ENCODE data around the gene ELL.

Gene ELL

GRCh38 chr19:18431351-18432197, 90.3 kb downstream of the ELL start:
- no peak overlapping the region for H3K4me3 ChIP-seq (ENCODE audit: low read length)
- no peak overlapping the region for H3K9ac ChIP-seq (ENCODE audit: low read depth, low read length)
- peaks cover 10% of the 10 kb centered on the region for H3K36me3 ChIP-seq (ENCODE audit: insufficient read depth, low read length)
- no peaks in the 10 kb centered on the region for H3K9me3 ChIP-seq (replicated peaks; ENCODE audit: low read length)
- no peaks in the 10 kb centered on the region for H3K27me3 ChIP-seq (ENCODE audit: control insufficient read depth, insufficient read depth, low read length)
- no peak overlapping the region for H3K4me2 ChIP-seq (ENCODE audit: low read length)
- peaks cover 26% of the 10 kb centered on the region for H3K4me1 ChIP-seq (ENCODE audit: control insufficient read depth, insufficient read depth, low read length)

DNA sequence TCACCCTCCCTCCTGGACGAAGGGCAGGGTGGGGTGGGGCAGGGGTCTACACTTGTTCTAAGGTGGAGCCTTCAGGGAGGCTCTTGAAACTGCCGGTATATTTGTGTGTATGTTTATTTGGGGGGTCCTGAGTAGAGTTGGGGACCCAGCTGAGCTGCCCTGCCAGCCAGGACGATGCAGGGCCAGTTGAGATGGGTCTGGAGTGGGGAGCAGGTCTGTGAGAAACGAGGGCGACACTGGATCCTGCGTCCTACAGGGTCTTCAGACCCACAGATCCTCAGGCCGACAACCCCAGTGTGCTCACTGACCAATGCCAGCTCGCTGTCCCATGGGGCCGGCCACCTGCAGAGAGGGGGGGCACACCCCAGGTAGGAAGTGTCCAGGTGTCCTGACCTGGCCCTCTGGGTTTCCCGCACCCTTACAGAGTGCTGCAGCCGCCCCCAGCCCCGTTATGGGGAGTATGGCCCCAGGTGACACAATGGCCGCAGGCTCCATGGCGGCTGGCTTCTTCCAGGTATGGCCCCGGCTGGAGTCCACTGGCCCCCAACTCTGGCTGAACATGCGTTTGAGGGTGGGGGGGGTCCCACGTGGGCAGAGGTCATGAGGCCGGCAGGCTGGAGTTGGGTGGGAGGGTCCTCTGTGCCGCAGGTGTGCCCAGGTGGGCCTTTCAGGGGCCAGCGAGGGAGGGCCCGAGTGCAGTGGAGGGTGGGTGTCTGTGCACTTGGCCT, 91.3 kb downstream of the ELL start:
- H3K9me3 ChIP-seq (replicated peaks; ENCODE audit: low read length) = no peaks in the 10 kb centered on the region
- H3K27me3 ChIP-seq (ENCODE audit: control insufficient read depth, insufficient read depth, low read length) = no peaks in the 10 kb centered on the region
- peaks cover 34% of the 10 kb centered on the region for H3K4me1 ChIP-seq (ENCODE audit: control insufficient read depth, insufficient read depth, low read length)
- H3K36me3 ChIP-seq (ENCODE audit: insufficient read depth, low read length) = peaks cover 10% of the 10 kb centered on the region
- H3K4me2 ChIP-seq (ENCODE audit: low read length) = no peak overlapping the region
- H3K9ac ChIP-seq (ENCODE audit: low read depth, low read length) = no peak overlapping the region
- no peak overlapping the region for H3K4me3 ChIP-seq (ENCODE audit: low read length)

DNA sequence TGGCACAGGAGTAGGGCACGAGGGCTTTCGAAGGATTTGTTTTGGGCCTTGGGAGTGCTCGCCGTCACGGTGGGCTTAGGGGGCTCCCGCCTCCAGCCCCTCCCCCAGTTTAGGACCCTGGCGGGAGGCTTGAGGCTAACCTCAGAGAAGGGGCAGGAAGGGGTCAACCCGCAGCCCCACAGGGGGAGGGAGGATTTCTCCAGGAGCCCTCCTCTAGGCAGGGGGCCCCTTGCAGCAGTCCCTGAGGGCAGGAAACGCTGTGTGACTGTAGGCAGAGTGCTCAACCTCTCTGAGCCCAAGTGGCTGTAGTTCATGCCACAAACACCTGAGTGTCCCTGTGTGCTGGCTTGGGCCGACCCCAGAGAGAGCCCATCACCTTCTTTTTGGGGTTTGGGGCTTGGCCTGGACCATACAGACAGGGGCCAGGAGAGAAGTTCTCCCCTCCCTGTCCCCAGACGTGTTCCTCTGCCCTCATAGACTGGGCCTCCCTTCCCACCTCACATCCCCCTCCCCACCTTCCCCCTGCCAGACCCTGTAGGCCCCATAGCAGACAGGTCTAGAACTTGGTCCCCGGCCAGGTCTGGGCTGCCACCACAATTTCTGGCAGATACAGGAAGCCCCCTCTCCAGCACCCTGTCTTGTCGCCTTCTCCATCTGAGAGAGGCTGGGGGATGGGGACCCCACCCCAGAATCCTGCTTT, 92.0 kb downstream of the ELL start:
- Histone ChIP-seq H3K9ac (ENCODE audit: low read depth, low read length) (peak overlapping the region; percentile 61), H3K4me1 (ENCODE audit: control insufficient read depth, insufficient read depth, low read length) (peaks cover 40% of the 10 kb centered on the region), H3K4me3 (ENCODE audit: low read length) (peak overlapping the region; percentile 69), H3K36me3 (ENCODE audit: insufficient read depth, low read length) (peaks cover 10% of the 10 kb centered on the region), H3K4me2 (ENCODE audit: low read length) (peak overlapping the region; percentile 81), H3K9me3 (replicated peaks; ENCODE audit: low read length) (no peaks in the 10 kb centered on the region), H3K27me3 (ENCODE audit: control insufficient read depth, insufficient read depth, low read length) (no peaks in the 10 kb centered on the region)

DNA sequence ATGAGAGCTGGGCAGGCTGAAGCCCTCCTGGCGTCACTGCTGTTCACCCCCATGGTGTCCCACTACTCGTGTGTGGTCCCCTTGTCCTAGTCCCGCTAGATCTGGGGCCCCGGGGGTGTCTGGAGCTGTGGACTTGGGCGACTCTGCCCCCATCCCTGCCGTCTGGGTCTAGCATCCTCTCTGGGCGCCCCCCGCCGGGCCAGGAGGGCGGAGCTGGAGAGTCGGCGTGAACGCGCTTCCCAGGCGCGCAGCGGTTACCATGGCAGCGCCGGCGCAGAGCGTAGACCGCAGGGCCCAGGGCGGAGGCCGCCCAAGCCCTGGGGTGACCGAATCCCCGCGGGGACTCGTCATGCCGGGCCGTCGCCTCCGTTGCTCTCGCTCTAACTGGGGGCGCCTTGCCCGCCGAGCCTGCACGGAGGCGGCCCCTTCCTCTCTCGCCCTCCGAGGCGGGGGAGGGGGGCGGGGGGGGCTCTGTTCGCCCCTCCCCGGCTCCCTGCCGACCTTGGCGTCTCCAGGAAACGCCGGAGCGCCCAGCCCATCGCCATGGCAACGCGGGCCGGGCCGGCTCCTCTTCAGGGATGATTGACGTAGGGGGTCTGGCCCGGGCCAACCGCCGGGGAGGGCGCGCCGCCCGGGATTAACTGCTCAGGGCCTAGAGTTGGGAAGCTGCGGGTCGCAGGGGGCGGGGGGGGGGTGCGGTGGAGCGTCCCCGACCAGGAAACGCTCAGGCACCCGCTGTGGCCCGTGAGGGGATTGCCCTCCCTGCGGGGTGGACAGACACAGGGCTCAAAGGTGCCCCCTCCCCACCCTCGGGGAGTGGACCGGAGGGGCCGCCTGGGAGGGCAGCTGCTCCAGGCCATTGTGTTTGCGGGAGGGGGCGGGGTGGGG, 92.8 kb downstream of the ELL start:
- Histone ChIP-seq H3K9me3 (replicated peaks; ENCODE audit: low read length) (no peaks in the 10 kb centered on the region), H3K4me3 (ENCODE audit: low read length) (peak overlapping the region; percentile 69), H3K4me1 (ENCODE audit: control insufficient read depth, insufficient read depth, low read length) (peaks cover 40% of the 10 kb centered on the region), H3K9ac (ENCODE audit: low read depth, low read length) (peak overlapping the region; percentile 61), H3K4me2 (ENCODE audit: low read length) (peak overlapping the region; percentile 81), H3K27me3 (ENCODE audit: control insufficient read depth, insufficient read depth, low read length) (no peaks in the 10 kb centered on the region), H3K36me3 (ENCODE audit: insufficient read depth, low read length) (peaks cover 10% of the 10 kb centered on the region)

DNA sequence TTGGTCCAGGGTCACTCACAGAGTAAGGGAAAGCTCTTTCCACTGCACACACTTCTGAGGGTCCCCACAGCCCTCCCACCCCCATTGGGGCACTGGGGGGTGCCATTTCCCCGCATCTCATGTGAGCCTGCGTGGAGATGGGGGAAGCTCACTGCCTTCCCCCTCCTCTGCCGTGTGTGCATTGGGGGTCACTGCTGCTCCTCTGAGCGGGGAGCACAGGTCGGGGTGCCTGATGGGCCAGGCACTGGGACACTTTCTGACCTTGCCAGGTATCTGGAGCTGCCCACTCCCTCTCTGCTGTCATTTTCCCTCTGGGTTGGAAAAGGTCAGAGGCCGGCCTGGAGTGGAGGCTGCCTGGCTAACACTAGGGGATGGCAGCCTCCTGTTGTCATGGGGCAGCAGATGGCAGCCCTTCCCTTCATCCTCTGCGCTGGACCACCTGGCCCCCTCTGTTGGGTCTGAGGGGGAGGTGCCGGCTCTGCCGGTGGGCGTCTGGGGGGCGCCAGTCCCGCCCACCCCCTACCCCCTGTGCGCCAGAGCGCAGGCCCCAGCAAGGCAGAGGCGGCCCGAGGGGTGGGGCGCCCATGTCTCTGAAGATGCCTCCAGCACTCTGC, 93.6 kb downstream of the ELL start:
- no peaks in the 10 kb centered on the region for H3K9me3 ChIP-seq (replicated peaks; ENCODE audit: low read length)
- H3K36me3 ChIP-seq (ENCODE audit: insufficient read depth, low read length) = peaks cover 10% of the 10 kb centered on the region
- H3K4me3 ChIP-seq (ENCODE audit: low read length) = no peak overlapping the region
- no peaks in the 10 kb centered on the region for H3K27me3 ChIP-seq (ENCODE audit: control insufficient read depth, insufficient read depth, low read length)
- no peak overlapping the region for H3K9ac ChIP-seq (ENCODE audit: low read depth, low read length)
- no peak overlapping the region for H3K4me2 ChIP-seq (ENCODE audit: low read length)
- peaks cover 38% of the 10 kb centered on the region for H3K4me1 ChIP-seq (ENCODE audit: control insufficient read depth, insufficient read depth, low read length)

- no peaks in the 10 kb centered on the region for H3K9me3 ChIP-seq (replicated peaks; ENCODE audit: low read length)
- no peak overlapping the region for H3K9ac ChIP-seq (ENCODE audit: low read depth, low read length)
- peaks cover 9% of the 10 kb centered on the region for H3K36me3 ChIP-seq (ENCODE audit: insufficient read depth, low read length)
- no peaks in the 10 kb centered on the region for H3K27me3 ChIP-seq (ENCODE audit: control insufficient read depth, insufficient read depth, low read length)
- no peak overlapping the region for H3K4me2 ChIP-seq (ENCODE audit: low read length)
- H3K4me1 ChIP-seq (ENCODE audit: control insufficient read depth, insufficient read depth, low read length) = peaks cover 34% of the 10 kb centered on the region
- H3K4me3 ChIP-seq (ENCODE audit: low read length) = no peak overlapping the region
Measured at GRCh38 chr19:18427743-18428113, 94.1 kb downstream of the ELL start.

DNA sequence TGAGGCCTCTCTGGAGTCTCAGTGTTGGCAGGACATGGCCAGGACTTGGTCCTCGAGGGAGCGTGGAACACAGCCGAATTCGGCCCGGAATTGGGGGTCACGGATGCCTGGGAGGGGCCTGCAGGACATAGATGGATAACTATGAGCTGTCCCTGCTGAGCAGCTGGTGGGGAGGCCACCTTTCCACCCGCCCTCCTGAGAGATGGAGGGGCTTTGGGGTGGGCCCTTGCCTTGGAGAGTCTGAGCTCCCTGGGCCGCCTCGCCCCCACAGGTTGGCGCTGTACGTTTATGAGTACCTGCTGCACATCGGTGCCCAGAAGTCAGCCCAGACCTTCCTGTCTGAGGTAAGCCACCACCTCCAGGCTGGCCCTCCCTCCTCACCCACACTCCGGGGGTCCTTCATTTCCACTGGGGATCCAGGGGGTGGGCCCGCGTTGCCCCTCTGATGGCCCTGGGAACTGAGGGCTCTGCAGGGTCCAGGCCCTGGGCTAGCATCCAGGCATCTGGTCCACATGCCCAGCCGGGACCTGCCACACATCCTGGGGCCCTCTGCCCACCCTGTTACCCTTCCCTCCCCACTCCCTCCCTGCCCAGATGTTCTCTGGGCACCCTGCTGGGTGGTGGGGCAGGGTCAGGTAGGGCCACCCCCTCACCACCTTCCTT, 94.7 kb downstream of the ELL start:
- Histone ChIP-seq H3K4me3 (ENCODE audit: low read length) (no peak overlapping the region), H3K27me3 (ENCODE audit: control insufficient read depth, insufficient read depth, low read length) (no peaks in the 10 kb centered on the region), H3K4me1 (ENCODE audit: control insufficient read depth, insufficient read depth, low read length) (peaks cover 34% of the 10 kb centered on the region), H3K36me3 (ENCODE audit: insufficient read depth, low read length) (peaks cover 7% of the 10 kb centered on the region), H3K4me2 (ENCODE audit: low read length) (no peak overlapping the region), H3K9me3 (replicated peaks; ENCODE audit: low read length) (no peaks in the 10 kb centered on the region), H3K9ac (ENCODE audit: low read depth, low read length) (no peak overlapping the region)

DNA sequence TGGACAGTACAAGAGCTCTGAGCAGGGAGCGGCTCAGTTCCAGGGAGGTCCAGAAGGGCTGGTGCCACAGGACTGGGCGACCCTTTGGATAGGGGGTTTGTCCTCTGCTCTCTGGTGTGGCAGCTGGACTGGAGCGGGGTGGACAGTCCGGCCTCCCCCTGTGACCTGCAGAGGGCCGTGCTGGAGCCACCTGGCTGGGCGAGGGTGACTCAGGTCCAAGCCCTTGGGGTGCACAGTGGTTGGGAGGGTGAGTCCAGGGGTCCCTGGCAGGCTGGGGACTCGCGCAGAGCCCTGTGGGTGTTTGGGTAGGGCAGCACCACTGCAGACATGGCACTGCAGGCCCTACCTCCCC, 95.5 kb downstream of the ELL start:
- no peaks in the 10 kb centered on the region for H3K9me3 ChIP-seq (replicated peaks; ENCODE audit: low read length)
- peaks cover 7% of the 10 kb centered on the region for H3K36me3 ChIP-seq (ENCODE audit: insufficient read depth, low read length)
- no peaks in the 10 kb centered on the region for H3K27me3 ChIP-seq (ENCODE audit: control insufficient read depth, insufficient read depth, low read length)
- peaks cover 37% of the 10 kb centered on the region for H3K4me1 ChIP-seq (ENCODE audit: control insufficient read depth, insufficient read depth, low read length)
- peak overlapping the region; percentile 29 for H3K9ac ChIP-seq (ENCODE audit: low read depth, low read length)
- peak overlapping the region; percentile 74 for H3K4me2 ChIP-seq (ENCODE audit: low read length)
- no peak overlapping the region for H3K4me3 ChIP-seq (ENCODE audit: low read length)

DNA sequence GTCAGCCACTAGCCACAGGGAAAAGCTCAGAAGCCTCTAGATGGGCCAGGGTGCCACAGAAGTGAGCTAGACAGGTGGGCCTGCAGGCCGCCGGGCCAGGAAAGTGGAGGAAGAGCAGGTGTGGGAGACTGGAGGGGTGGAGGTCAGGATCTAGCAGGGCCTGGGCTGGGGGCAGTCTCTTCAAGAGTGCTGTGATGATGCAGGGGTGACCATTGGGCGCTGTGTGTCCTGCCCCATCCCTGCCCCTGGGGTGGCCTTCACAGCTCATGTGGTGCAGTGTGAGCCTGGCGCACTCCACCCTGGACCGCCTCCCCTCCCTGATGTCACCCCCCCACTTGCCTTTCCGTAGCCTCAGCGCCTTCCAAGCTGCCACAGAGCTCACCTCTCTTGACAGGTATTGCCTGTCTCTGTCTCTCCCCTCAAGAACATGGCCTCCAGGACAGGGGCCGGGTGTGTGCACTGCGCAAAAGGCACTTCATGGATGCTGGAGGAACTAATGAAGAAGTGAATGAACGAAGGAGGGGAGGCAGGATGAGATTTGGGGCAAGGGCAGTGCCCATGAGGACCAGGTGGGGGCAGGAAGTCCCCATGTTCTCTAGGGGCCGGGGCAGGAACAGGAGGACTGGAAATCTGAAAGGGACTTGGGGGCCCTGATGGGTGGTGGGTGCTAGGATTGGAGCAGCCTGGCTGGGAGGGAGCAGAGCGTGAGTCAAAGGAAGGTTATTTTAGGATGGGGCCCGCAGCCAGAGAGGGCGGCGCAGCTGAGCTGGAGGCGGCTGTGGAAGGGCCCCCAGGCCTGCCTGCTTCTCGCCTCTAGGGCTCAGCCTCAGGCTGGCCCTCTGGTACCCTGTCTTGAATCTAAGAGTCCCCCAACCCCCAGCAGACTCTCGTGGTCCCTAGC, 96.1 kb downstream of the ELL start:
- Histone ChIP-seq H3K4me3 (ENCODE audit: low read length) (no peak overlapping the region), H3K4me1 (ENCODE audit: control insufficient read depth, insufficient read depth, low read length) (peaks cover 44% of the 10 kb centered on the region), H3K9me3 (replicated peaks; ENCODE audit: low read length) (no peaks in the 10 kb centered on the region), H3K27me3 (ENCODE audit: control insufficient read depth, insufficient read depth, low read length) (no peaks in the 10 kb centered on the region), H3K4me2 (ENCODE audit: low read length) (peak overlapping the region; percentile 74), H3K36me3 (ENCODE audit: insufficient read depth, low read length) (peaks cover 4% of the 10 kb centered on the region), H3K9ac (ENCODE audit: low read depth, low read length) (peak overlapping the region; percentile 30)
